Measurements from ENCODE around the gene NLK.

Gene NLK

GRCh38 chr17:28043741-28044140 is 1.3 kb downstream of the NLK start:
- peak overlapping the region; percentile 22 for H3K4me3 ChIP-seq (ENCODE audit: low read depth, low read length)
- TF ChIP-seq, protein P1, sequence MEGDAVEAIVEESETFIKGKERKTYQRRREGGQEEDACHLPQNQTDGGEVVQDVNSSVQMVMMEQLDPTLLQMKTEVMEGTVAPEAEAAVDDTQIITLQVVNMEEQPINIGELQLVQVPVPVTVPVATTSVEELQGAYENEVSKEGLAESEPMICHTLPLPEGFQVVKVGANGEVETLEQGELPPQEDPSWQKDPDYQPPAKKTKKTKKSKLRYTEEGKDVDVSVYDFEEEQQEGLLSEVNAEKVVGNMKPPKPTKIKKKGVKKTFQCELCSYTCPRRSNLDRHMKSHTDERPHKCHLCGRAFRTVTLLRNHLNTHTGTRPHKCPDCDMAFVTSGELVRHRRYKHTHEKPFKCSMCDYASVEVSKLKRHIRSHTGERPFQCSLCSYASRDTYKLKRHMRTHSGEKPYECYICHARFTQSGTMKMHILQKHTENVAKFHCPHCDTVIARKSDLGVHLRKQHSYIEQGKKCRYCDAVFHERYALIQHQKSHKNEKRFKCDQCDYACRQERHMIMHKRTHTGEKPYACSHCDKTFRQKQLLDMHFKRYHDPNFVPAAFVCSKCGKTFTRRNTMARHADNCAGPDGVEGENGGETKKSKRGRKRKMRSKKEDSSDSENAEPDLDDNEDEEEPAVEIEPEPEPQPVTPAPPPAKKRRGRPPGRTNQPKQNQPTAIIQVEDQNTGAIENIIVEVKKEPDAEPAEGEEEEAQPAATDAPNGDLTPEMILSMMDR (IDR thresholded peaks at IDR 0.05; ENCODE audit: low read depth, low read length): no peak
- no peak for TF ChIP-seq POLR2A (IDR thresholded peaks at IDR 0.05; ENCODE audit: extremely low read depth, insufficient read length)
- TF ChIP-seq, protein P2, sequence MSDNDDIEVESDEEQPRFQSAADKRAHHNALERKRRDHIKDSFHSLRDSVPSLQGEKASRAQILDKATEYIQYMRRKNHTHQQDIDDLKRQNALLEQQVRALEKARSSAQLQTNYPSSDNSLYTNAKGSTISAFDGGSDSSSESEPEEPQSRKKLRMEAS (IDR thresholded peaks at IDR 0.05; ENCODE audit: low read depth, low read length): no peak
- TF ChIP-seq MYC (IDR thresholded peaks at IDR 0.05; ENCODE audit: low read depth, low read length): no peak
- no peak for DNase-seq (ENCODE audit: low read depth)

GRCh38 chr17:28045304-28045703 is 2.8 kb downstream of the NLK start:
- H3K4me3 ChIP-seq (ENCODE audit: low read depth, low read length): no peak overlapping the region
- no peak for DNase-seq (ENCODE audit: low read depth)
- TF ChIP-seq, protein P1 (IDR thresholded peaks at IDR 0.05; ENCODE audit: low read depth, low read length): no peak
- no peak for TF ChIP-seq MYC (IDR thresholded peaks at IDR 0.05; ENCODE audit: low read depth, low read length)
- TF ChIP-seq, protein P2 (IDR thresholded peaks at IDR 0.05; ENCODE audit: low read depth, low read length): no peak
- no peak for TF ChIP-seq POLR2A (IDR thresholded peaks at IDR 0.05; ENCODE audit: extremely low read depth, insufficient read length)

DNA sequence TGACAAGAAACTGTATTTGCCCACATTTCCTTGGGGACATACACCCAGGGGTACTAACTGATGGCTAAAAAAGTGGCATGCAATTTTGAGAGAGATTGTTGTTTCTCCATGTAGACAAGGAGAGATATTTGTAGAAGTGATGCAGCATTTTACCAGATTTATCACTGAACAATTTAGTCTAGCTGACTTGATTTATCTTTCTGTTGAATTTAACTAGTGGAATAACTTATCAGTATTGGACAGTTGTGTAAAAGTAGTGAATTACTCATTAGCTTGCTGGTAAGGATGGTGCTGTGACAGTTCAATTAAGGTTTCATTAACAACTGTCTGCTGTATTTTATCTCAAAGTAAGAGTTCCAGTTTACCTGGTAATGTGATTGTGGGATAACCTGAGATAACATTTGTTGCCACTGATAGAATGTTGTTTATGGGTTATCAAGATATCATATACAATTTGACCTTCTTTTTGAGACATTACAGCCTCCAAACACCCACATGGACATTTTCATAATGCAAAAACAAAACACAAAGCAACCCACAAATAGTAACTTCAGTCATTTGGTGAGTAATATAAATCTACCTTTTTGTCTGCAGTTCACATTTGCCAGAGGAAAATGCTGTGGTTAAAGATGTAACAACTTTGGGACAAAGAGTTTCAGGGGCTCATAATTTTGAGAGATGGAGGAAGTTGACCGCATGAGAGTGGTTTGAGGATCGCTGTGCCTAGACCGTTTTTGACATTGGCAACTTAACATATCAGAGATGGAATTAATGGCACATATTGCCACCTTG is 3.8 kb downstream of the NLK start:
- H3K4me3 ChIP-seq (ENCODE audit: low read depth, low read length): no peak overlapping the region
- DNase-seq (ENCODE audit: low read depth): no peak
- TF ChIP-seq POLR2A (IDR thresholded peaks at IDR 0.05; ENCODE audit: extremely low read depth, insufficient read length) (no peak), MYC (IDR thresholded peaks at IDR 0.05; ENCODE audit: low read depth, low read length) (no peak)
- TF ChIP-seq, protein P1 (IDR thresholded peaks at IDR 0.05; ENCODE audit: low read depth, low read length): no peak
- TF ChIP-seq, protein P2 (IDR thresholded peaks at IDR 0.05; ENCODE audit: low read depth, low read length): no peak

DNA sequence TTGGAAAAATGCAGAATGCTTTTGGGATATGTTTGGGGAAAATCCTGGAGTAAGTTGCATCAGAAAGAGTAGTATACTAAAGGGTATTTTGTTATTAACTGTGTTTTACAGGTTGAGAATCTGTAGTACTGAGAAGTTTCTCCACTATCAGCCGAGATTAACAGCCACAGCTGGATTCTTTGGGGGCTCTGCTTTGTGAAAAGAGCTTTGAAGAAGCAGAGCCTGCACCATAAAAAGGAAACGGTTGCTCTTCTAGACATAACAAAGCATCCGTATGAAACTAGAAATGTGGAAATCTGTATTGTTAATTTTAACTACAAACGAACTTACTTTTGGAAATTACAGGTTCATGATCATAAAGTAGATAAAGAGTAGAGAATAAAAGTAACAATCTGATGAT is 5.3 kb downstream of the NLK start:
- no peak for DNase-seq (ENCODE audit: low read depth)
- TF ChIP-seq, protein P2 (IDR thresholded peaks at IDR 0.05; ENCODE audit: low read depth, low read length): no peak
- TF ChIP-seq, protein P1 (IDR thresholded peaks at IDR 0.05; ENCODE audit: low read depth, low read length): no peak
- TF ChIP-seq MYC (IDR thresholded peaks at IDR 0.05; ENCODE audit: low read depth, low read length) (no peak), POLR2A (IDR thresholded peaks at IDR 0.05; ENCODE audit: extremely low read depth, insufficient read length) (no peak)
- no peak overlapping the region for H3K4me3 ChIP-seq (ENCODE audit: low read depth, low read length)

- no peak for DNase-seq (ENCODE audit: low read depth)
- TF ChIP-seq, protein P1 (IDR thresholded peaks at IDR 0.05; ENCODE audit: low read depth, low read length): no peak
- no peak for TF ChIP-seq POLR2A (IDR thresholded peaks at IDR 0.05; ENCODE audit: extremely low read depth, insufficient read length)
- TF ChIP-seq, protein P2 (IDR thresholded peaks at IDR 0.05; ENCODE audit: low read depth, low read length): no peak
- TF ChIP-seq MYC (IDR thresholded peaks at IDR 0.05; ENCODE audit: low read depth, low read length): no peak
- H3K4me3 ChIP-seq (ENCODE audit: low read depth, low read length): no peak overlapping the region
Measured at GRCh38 chr17:28049071-28049470, 6.6 kb downstream of the NLK start.
